NCI-H748 treated with DMSO at 0.1 percent for 48 hours (cell line): ENCODE data around the gene FOXL2.

ENCODE experiments used
- DNase-seq: peaks from one replicate; lab custom pipeline; 2025; lab: John Stamatoyannopoulos, UW

FOXL2 gene

DNA sequence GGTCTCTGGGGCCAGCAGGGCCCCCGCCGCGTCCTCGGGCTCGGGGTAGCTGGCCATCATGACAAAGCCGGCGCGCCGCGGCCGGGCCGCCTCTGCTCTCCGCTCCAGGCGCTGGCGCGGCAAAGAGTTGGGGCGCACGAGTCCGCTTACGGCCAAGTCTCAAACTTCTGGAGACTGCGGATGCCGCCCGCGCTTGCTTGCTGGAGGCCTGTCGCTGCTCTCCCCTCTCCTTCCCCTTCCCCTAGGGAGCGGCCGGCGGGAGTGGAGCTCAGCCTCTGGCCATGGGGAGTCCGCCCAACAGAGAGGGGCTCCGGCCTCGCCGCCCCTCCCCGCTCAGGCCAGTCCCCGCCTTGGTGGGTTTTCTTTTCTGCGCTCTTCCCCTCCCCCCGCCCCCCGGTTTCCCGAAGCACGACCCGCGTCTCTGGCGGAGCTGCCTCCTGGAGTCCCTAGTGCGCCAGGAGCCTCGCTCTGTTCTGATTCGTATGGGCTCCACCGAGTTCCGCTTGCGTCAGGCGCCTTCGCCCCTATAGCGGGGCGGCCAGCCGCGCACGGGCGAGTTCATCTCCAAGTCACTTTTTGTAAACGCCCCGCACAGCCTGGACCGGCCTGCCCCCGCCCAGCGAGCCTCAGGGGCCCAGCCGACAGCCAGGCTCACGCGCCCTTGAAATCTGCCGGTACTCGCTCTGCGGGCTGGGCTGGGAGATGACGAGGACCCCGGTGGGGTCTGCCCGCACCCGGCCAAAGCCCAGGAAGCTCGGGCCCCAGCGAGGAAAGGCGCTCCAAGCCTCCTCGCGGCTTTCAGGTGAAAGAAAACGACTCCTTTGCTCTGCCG is at the start of gene FOXL2, which contains the start of gene FOXL2NB:
Gene FOXL2, minus strand, starts transcription at position 475 of the 832 bp plus-strand sequence. Its CDS starts 415 bp downstream, at position 60.
Gene FOXL2NB, plus strand, starts transcription at position 555 of the 832 bp plus-strand sequence. Its CDS starts 148 bp downstream, at position 703.
- no peak for DNase-seq

DNA sequence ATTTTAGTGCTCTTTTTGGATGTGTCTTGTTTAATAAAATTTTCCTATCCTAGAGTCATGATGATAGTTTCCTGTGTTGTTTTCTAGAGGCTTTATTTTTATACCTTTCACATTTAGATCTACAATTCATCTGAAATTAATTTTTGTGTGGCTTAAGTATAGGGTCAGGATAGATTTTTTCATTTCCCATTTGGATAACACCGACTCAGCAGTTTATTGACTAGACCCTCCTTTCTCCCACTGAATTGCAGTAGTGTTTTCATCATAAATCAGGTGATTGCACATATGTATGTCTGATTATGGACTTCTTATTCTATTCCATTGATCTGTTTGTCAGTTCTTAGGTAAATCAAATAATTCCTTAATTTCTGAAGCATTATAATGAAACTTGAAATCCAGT is 48.8 kb upstream of the FOXL2 start:
- no peak for DNase-seq

DNA sequence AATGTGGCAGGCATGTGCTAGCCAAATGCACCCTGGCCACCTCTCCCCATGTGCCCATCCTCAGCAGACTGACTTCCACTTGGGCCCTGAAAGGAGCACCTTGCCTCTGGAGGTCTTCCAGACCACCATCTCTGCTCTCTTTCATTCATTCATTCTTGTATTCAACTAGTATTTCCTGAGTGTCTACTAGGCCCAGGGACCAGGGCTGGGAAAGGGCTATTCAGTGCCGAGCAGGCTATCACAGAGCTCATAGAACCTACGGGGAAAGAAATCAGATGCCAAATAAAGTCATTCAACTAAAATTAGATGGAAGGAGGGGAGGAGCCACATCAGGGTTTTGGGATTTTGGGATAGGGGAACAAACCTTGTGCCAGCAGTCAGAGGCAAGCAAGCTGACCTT is 40.2 kb upstream of the FOXL2 start:
- no peak for DNase-seq

DNA sequence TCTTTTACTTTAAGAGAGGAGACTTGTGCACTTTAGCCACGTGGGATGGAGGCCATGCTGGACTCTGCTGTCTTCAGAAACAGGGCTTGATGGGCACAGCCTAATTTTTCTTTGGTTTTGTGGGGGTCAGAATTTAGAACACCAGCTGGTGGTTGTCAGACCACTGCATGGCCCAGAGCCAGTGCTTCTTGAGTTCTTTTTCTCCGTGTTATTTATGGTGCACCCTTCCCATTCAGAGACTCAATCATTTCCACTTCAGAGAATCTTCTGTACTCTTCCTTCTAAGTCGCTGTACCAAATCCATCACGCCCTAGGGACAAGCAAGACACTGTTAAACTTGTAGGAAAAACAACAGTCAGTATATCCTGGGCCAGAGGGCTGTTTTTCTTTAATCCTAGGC is 39.0 kb upstream of the FOXL2 start:
- DNase-seq: no peak

DNA sequence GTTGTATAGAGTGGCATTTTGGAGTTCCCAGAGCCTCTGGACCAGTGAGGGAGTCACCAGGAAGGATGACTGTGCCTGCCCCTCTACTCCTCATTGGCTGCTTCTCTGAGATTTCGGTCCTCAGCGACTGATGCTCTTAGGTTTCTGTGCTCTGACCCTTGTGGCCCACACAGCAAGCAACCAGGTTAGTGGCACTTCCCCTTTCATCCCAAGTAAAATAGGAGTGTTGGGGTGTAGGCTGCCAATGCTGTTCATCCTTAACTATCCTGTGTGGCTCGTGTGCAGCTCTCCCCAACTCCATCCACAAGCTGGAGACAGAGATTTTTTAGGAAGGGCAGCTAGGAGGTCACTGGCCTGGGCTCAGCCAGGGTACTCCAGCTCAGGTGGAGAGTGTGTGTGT is 37.9 kb upstream of the FOXL2 start:
- DNase-seq: no peak

DNA sequence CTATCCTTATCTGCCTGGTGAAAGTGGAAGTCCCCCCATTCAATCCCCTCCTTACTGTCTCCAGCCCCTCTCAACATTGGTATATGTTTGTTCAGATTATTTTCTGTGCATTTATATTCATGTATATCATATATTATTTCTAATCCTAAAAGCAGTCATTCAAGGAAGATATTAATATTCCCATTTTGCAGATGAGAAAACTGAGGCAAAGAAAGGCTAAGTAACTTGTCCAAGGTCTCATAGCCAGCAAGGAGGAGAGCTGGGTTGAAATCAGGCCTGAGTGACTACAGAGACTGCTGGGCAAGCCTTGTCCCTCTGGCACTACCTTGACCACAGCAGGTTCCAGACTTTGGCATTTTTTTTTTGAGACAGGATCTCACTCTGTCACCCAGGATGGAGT is 29.1 kb upstream of the FOXL2 start:
- DNase-seq: no peak

DNA sequence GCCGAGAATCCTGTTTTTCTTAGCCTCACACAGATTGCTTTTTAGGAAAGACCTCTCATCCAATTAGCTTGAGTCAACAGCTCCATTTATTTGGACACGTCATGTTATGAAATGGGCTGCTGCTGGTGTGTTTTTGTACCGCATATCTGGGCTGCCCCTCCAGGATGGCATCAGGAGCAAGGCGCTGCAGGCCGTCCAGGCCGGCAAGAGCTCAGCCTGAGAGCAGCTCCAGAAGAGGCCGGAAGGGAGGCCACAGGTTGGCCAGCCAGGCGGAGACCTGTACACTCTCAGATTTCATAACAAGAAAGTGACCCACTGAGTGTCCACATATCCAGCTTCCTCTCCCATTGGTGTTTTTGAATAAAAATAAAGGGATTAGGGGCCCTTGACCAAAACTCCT is 28.4 kb upstream of the FOXL2 start:
- DNase-seq: no peak

DNA sequence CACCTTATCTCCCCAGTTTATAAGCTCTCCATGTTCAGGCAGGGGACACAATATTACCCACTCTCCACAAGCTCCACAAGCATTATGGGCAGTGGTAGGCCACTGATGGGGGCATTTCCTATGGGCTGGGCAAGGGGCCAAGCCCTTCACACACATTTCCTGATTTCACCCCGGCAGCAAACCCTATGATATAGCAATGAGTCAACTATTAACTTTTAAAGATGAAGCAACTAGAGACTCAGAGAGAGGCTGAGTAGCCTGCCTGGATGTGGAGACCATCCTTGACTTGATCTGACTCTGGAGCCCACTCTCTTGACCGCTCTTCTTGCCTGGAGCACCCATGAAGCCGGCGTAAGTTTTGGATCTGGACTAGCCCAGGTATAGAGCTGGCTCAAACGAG is 27.5 kb upstream of the FOXL2 start:
- no peak for DNase-seq

DNA sequence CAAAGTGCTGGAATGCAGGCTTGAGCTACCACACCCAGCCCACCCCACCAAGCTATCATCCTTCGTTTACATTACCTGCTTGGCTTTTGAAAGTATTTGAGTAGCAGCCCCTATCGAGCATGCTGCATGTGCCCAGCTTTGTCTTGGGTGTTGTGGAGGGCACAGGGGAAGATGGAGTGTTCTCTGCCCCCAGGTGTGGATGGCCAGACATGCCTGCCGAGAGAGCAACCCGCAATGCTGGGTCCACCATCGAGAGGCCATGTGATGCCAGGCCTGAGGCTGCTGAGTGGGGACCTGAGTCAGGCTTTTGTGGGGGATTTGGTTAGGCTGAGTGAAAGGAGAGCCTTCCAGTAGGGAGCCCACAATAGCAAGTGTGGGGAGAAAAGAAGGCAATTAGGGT is 26.0 kb upstream of the FOXL2 start:
- no peak for DNase-seq

DNA sequence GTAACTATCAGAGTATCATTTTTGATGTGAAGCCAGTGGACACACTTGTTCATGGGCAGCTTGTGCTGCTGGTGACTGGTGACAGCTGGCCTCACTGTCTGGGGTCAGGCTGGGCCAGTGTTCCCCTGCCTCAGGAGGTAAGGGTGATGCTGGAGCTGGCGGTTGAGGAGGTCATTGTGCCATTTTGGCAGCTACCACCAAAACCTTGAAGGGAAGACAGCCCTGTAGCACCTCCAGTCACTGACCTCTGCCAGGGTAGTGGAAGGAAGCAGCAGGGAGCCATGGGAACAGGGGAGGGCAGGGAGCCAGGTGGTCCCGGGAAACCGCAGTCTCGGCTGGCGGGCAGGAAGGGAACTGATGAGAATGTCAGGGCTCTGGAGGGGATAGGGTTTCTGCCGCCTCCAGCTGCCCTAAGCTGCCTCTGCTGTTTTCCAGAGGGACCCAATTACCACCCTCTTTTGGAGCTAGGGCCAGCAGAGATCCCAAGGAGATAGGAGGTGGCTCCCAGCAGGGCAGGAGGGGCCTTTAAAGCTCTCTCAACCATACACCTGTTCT is 24.9 kb upstream of the FOXL2 start:
- no peak for DNase-seq

DNA sequence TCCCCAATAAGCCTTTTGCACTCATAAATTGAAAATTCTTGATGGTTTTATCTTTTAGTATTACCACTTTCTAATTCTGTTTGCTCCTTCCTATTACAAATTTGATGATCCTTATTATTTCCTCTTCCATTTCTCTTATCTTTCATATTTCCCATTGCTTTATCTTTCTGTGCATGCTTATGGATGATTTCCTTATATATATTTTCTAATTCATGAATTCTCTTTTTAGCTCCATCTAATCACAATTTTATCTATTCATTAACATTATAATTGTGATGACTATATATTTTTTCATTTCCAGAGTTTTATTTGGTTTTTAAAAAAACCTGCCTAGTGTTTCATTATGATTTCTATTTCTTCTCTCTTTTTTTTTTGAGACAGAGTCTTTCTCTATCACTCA is 18.0 kb upstream of the FOXL2 start:
- no peak for DNase-seq

DNA sequence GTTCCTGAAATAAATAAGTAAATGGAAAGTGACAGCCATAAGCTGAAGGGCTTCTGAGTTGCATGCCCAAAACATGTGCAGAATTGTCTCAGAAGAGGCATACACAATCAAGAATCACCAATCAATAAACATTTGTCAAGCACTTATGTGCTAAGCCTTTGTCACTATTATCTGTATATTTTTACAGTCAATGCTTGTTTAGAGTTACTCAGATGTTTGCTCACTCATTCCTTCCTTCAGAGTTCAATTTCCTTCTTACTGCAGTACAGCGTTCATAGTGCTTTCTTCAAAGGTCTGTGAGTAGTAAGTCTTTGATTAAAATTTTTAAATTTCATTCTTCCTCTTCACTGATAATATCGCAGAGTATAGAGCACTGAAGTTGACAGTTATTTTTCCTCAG is 17.3 kb upstream of the FOXL2 start:
- DNase-seq: no peak

DNA sequence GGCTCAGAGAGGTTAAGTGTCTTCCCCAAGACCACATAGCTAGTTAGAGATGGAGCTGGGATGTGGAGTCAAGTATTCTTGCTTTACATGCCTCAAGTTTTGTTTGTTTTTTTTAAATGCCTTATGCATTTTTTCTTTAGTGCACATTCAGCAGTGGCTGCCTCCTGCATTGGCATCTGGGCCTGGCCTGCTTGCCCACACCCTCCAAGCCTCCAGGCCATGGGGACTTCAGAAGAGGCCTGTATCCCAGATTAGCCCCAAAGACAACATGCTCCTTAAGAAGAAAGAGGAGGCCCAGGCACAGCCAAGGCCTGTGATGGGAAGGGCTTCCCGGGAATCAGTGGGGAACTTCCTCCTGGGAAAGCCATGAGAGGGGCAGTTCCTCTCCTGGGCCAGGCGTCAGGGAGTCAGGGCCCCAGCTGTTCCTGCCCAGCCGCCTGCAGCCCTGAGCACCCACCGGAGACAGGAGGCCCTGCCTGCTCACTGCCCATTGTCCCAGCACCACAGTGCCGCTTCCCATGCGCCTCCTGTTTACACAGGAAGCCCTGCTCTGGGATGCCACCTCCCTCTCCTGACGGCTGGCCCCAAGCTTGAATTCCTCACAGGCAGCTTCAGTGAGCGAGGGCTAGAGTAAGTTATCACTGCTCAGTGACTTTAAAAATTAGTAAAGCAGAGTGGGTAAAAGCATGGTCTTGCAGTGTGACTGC is 16.1 kb upstream of the FOXL2 start:
- DNase-seq: no peak

DNA sequence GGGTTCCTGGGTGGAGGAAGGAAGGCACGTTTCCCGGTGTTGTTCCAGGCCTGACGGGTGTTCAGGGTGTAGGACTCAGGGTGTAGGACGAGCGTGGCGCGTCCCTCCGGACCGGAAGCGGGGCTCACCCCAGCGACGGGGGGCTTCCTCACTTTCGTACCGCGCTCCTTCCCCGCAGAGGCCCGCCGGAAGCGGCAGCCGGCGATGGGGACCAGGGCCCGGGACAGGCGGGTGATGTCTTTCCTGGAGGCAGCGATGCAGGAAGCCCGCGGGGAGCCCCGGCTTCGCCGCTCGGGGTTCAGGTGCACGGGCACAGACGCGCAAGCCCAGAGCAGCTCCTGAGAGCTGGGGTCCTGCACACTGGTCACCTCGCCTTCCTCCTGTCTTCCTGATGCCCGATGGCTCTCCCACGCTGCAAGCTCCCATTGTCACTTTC is 13.5 kb upstream of the FOXL2 start:
- no peak for DNase-seq

DNA sequence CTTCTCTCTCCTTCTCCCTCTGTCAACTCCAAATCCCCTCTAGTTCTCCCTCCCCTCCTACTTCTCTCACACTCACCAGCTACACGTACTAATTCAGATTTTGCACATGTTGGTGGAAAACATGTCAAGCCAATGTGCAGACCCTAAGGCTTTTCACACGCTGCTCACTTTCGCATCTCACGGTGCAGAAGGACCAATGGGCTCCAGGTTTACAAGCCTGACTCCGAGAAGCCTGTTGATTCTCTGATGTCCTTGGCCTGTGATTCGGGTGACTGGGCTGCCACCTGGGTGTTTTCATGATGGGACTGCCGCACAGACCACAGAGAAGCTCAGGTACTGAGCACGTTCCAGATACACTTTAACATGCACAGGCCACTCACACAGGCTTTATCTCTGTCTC is 3.8 kb upstream of the FOXL2 start:
- no peak for DNase-seq

DNA sequence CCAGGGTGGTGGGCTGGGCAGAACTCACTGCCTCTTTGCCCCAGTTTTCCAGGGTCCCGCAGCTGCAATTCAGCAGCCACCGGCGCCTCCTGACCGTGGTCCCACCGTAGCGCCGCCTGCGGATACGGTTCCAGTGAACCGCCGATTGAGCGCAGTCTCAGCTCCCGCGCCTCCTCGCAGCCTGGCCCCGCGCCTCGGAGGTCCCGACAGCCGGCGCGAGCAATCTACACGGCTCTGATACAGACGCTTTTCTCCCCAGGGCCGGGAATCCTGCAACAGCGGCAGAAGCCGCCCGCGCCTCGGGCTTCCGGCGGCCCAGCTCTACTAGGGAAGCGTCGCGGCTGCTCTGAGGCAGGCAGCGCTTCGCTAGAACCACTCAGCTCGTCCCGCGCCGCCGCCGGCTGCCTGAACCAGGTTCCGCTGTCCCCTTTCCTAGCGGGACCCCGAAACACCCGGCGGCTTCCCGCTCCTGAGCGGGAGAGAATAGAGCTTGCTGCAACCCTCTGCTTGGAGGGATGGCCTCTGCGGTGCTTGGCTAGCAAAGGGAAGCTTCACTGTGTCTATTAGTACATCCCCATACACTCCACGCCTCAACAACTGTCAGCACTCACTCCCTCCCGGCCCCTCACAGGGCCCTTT is 3.2 kb upstream of the FOXL2 start:
- DNase-seq: peak; percentile 2

DNA sequence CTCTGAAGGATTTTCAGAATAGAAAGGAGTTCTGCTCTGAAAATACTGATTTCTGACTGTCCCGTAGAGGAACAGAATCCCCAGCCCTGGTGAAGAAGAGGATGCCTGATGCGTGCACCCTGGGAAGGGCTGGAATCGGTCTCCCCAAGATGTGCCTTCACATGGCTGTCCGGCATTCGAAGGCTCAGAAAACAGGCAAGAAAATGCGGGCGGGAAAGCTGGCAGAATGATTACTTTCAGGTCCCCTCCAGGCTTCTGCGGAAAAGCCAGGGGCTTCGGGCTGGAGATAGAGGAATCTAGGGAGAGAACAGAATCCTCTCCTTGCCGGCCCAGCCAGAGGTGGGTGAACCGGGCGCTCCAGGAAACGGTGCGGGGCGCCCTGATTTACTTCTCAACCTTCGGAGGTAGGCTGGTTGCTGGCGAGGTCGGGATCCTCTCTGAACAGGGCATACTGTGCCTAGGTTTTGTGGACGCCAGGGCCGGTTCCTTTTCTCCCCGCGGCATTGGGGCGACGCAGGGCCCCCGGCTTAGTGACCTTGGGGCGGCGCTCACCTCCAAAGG is 2.6 kb upstream of the FOXL2 start:
- no peak for DNase-seq

DNA sequence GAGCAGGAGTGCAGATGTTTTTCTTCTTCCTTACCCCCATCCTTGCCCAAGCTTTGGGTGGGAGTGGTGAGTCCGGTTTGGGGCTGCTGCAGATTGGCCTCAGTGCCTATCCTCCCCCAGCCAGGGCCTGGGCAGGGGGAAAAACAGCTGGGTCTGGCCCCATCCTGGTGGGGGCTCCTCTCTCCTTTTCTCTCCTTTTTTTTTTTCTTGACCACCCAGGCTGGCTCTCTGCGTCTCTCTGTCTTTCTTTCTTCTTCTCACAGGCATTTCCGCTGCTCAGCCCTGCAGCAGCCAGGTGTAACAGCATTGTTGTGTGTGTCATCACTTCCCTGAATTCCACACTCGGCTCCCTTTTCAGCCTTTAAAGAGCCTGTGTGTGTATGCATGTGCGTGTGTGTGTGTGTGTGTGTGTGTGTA is 2.1 kb upstream of the FOXL2 start:
- no peak for DNase-seq

DNA sequence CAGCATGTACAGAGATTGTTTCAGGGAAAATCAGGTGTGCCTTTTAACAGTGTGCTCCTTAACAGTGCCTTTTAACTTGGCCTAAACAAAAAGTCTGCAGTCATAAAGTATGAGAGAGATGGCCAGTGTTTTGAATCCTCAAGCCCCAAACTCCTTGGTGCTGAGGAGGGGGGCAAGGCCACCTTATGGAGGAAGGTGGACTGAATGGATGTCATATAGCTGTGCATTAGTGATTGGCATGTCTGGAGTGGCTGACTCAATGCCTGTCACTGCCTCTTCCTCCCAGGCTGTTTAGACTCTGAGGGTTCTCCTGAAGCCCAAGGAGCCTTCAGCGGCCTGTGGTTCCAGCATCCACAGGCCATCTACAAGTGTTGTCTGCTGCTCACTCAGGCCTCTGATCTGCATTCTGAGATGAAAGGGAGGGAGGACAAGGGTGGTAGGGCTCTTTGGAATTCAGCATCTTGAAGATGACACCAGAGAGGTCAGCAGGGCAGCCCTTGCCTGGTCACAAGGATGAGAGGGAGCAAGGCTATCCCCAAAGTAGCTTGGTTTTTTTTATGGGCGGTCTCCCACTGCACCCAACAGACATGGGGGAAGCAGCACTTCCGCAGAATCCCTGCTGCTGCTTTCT is 1.5 kb upstream of the FOXL2 start:
- DNase-seq: no peak

DNA sequence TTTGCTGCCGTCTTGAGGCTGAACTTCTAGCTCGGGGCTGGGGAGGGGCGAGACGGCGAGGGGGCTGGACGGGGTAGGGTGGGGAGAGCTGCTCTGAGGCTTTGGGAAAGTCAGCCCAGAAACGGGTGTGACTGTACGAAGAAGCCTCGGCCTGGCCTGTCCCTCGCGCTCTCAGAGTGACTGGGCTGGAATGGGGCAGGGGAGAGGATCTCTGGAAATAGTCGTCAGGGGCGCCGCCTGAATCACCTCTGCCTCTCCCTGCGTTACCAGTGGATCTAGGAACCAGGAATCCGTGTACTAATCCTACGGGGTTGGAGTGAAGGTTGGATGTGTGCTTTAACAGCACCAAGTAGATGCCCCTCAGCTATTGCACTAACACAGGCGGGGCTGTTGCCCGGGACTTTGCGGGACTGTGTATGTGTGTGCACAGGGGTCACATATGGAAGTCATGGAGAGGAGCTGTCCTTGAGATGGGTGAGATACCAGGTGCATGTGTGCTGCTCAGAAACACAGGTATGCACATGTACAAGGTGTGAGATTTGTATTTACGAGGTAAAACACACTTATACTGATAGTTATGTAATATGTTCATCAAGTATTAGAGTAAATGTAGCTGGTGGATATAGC is 671 bp upstream of the FOXL2 start:
- DNase-seq: no peak
